OCI-LY7 (cell line): ENCODE measurements around the gene YBX3. TPM values are rescaled to one million over a fixed set of nuclear protein-coding genes. Genes with fewer than 3 reads are reported as not detected.

Experiments
- BruUV-seq: library from RNA; stranded (reverse); fragments of 400-500 nt; replicated peaks from 2 replicates; lab custom pipeline; 2021; lab: Mats Ljungman, UMichigan
- CTCF ChIA-PET: fragments of 300-600 bp; sonication (Branson Sonifier 250); formaldehyde crosslinking; loops from one replicate; lab custom pipeline; 2022; ENCODE audit warnings: antibody characterized with exemption; ENCODE audit not compliant: unreplicated experiment; lab: Charles Lee
- POLR2A ChIA-PET: fragments of 300-600 bp; sonication (Branson Sonifier 250); formaldehyde crosslinking; loops from one replicate; lab custom pipeline; 2022; ENCODE audit warnings: antibody characterized with exemption; lab: Charles Lee
- DNase-seq: peaks from one replicate; pipeline ENCODE4 v3.0.0-alpha.2; 2015; ENCODE audit warnings: low spot score
- H2AFZ ChIP-seq: fragments of 200-600 bp; sonication (generic), shearing (Covaris generic); 2 replicates; pipeline ENCODE4 v1.6.1; 2014; ENCODE audit warnings: mild to moderate bottlenecking, antibody characterized with exemption, low read length, moderate library complexity
- H3K27ac ChIP-seq: fragments of 200-600 bp; sonication (generic); 2 replicates; pipeline ENCODE4 v1.5.1; 2014; ENCODE audit warnings: mixed run types, low read depth, mild to moderate bottlenecking, moderate library complexity, low read length, inconsistent platforms; ENCODE audit not compliant: poor library complexity, severe bottlenecking
- H3K36me3 ChIP-seq: fragments of 200-600 bp; sonication (generic); 2 replicates; pipeline ENCODE4 v1.6.1; 2014; ENCODE audit warnings: mild to moderate bottlenecking, antibody characterized with exemption, low read length, moderate library complexity, mixed read lengths; ENCODE audit not compliant: insufficient read depth
- H3K4me1 ChIP-seq: fragments of 200-600 bp; sonication (generic); 2 replicates; pipeline ENCODE4 v1.5.1; 2014; ENCODE audit warnings: mild to moderate bottlenecking, low read length; ENCODE audit not compliant: insufficient read depth, poor library complexity, severe bottlenecking
- H3K4me2 ChIP-seq: fragments of 200-600 bp; sonication (generic); 2 replicates; pipeline ENCODE4 v1.6.1; 2014; ENCODE audit warnings: mild to moderate bottlenecking, low read length
- H3K4me3 ChIP-seq: fragments of 200-600 bp; sonication (generic); 2 replicates; pipeline ENCODE4 v1.5.1; 2014; ENCODE audit warnings: mild to moderate bottlenecking, low read depth, low read length; ENCODE audit not compliant: poor library complexity, severe bottlenecking
- H3K79me2 ChIP-seq: fragments of 200-600 bp; sonication (generic); 2 replicates; pipeline ENCODE4 v1.6.1; 2016; ENCODE audit warnings: low read depth, mild to moderate bottlenecking, low read length, moderate library complexity, mixed read lengths; ENCODE audit not compliant: insufficient read depth
- H3K9me2 ChIP-seq: fragments of 200-600 bp; sonication (generic); 2 replicates; pipeline ENCODE4 v1.6.1; 2016; ENCODE audit warnings: mild to moderate bottlenecking, low read length, mixed read lengths; ENCODE audit not compliant: insufficient read depth
- H3K9me3 ChIP-seq: fragments of 200-600 bp; sonication (generic); 2 replicates; pipeline ENCODE4 v1.6.1; 2014; ENCODE audit warnings: mild to moderate bottlenecking, mixed run types, low read length, mixed read lengths
- H4K20me1 ChIP-seq: fragments of 200-600 bp; sonication (generic); 2 replicates; pipeline ENCODE4 v1.6.1; 2014; ENCODE audit warnings: mild to moderate bottlenecking, antibody characterized with exemption, low read length, moderate library complexity, mixed read lengths; ENCODE audit not compliant: insufficient read depth
- EZH2phosphoT487 ChIP-seq: fragments of 200-600 bp; sonication (generic); IDR thresholded peaks from 2 replicates; pipeline ENCODE4 v1.6.1; 2018; ENCODE audit warnings: low read depth, borderline replicate concordance, mild to moderate bottlenecking, mixed run types, antibody characterized with exemption, low read length, moderate library complexity, mixed read lengths
- intact Hi-C: fragments of 100-400 bp; cut with micrococcal nuclease; formaldehyde crosslinking; loops from one replicate; pipeline ENCODE4 v1.10.0; 2022; ENCODE audit not compliant: unreplicated experiment
- total RNA-seq, 2 experiments: library from RNA; depleted of rRNA in 1 of 2; stranded (reverse); fragments of >200 nt in 1 of 2; shearing (Covaris generic) in 1 of 2; gene quantifications; 2 replicates each; pipeline ENCODE4 v1.2.3, GENCODE V29; 2014 to 2022
- TF ChIP-seq, protein P1 (sequence below): fragments of 200-600 bp; sonication (generic); conservative IDR thresholded peaks from 2 replicates; pipeline ENCODE4 v1.5.1; 2014; ENCODE audit warnings: mild to moderate bottlenecking, antibody characterized with exemption, low read length, moderate library complexity, mixed read lengths

The YBX3 gene
- total RNA-seq, 2 experiments from 2014 or later: 97.5 to 223 TPM

DNA sequence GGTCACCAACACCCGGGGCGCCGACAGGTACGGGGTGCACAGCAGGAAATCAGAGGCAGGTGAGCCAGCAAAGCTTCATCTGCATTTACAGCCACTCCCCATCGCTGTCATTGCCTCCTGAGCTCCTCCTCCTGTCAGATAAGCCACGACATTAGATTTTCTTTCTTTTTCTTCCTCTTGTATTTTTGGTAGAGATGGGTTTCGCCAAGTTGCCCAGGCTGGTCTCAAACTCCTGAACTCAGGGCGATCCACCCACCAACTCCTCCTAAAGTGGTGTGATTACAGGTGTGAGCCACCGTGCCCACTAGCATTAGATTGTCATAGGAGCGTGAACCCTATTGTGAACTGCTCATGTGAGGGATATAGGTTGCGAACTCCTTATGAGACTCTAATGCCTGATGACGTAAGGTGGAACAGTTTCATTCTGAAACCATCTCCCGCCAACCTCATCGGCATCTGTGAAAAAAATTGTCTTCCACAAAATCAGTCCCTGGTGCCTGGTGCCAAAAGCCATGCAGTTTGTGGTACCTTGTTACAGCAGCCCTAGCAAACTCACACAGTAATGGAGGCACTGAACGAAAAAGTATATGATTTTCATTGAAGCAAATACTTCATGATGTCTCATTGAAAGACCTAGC is 50.8 kb downstream of the YBX3 start:
- H3K9me3 ChIP-seq: no peaks in the 10 kb centered on the region
- no peak overlapping the region for H3K27ac ChIP-seq
- no peak for DNase-seq
- ChIA-PET POLR2A (interaction anchor here (0.5 kb wide), 1 partner anchor 173 kb away, joined by 3 read pairs; no protein-coding TSS in a partner anchor), CTCF (no interaction called here)
- H3K4me3 ChIP-seq: no peak overlapping the region
- no peaks in the 10 kb centered on the region for H3K9me2 ChIP-seq
- no peaks in the 10 kb centered on the region for H3K79me2 ChIP-seq
- H2AFZ ChIP-seq: peak overlapping the region; percentile 40; the same call in 1 of the 2 replicates
- peak overlapping the region; percentile 67; the same call in 1 of the 2 replicates for H3K4me2 ChIP-seq
- BruUV-seq: no TSS peak
- TF ChIP-seq, protein P1, sequence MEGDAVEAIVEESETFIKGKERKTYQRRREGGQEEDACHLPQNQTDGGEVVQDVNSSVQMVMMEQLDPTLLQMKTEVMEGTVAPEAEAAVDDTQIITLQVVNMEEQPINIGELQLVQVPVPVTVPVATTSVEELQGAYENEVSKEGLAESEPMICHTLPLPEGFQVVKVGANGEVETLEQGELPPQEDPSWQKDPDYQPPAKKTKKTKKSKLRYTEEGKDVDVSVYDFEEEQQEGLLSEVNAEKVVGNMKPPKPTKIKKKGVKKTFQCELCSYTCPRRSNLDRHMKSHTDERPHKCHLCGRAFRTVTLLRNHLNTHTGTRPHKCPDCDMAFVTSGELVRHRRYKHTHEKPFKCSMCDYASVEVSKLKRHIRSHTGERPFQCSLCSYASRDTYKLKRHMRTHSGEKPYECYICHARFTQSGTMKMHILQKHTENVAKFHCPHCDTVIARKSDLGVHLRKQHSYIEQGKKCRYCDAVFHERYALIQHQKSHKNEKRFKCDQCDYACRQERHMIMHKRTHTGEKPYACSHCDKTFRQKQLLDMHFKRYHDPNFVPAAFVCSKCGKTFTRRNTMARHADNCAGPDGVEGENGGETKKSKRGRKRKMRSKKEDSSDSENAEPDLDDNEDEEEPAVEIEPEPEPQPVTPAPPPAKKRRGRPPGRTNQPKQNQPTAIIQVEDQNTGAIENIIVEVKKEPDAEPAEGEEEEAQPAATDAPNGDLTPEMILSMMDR: no peak
- TF ChIP-seq EZH2phosphoT487: no peak
- no peaks in the 10 kb centered on the region for H4K20me1 ChIP-seq
- peaks cover 21% of the 10 kb centered on the region for H3K4me1 ChIP-seq
- H3K36me3 ChIP-seq: no peaks in the 10 kb centered on the region
- intact Hi-C loops: loop anchor here (5.0 kb wide), 2 partner anchors 80 to 520 kb away; no protein-coding TSS in a partner anchor

DNA sequence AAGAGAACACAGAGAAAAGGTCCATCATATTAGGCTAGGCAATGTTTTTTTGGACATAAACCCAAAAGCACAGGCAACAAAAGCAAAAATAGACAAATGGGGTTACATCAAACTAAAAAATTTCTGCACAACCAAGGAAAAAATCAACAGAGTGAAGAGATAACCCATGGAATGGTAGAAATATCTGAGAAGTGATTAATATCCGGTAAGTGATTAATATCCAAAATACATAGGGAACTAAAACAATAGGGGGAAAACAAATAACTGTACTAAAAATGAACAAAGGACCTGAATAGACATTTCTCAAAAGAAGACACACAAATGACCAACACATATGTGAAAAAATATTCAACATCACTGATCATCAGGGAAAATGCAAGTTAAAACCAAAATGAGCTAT is 53.6 kb downstream of the YBX3 start:
- Histone ChIP-seq H2AFZ (no peak overlapping the region), H3K4me3 (no peak overlapping the region), H3K9me3 (0 out of 2 replicates have a peak, but pooled peaks cover 8% of the 10 kb centered on the region), H3K4me1 (peaks cover 14% of the 10 kb centered on the region), H3K79me2 (no peaks in the 10 kb centered on the region), H4K20me1 (no peaks in the 10 kb centered on the region), H3K27ac (no peak overlapping the region), H3K36me3 (no peaks in the 10 kb centered on the region), H3K9me2 (no peaks in the 10 kb centered on the region), H3K4me2 (no peak overlapping the region)
- BruUV-seq: no TSS peak
- TF ChIP-seq, protein P1: no peak
- no peak for TF ChIP-seq EZH2phosphoT487
- DNase-seq: no peak
- CTCF ChIA-PET: no interaction called here
- POLR2A ChIA-PET: interaction anchor here (1.1 to 2.8 kb wide), 2 partner anchors 10 to 56 kb away, joined by 3 to 15 read pairs; partner anchors contain the start of gene MAGOHB
- intact Hi-C loops: no loop called here

DNA sequence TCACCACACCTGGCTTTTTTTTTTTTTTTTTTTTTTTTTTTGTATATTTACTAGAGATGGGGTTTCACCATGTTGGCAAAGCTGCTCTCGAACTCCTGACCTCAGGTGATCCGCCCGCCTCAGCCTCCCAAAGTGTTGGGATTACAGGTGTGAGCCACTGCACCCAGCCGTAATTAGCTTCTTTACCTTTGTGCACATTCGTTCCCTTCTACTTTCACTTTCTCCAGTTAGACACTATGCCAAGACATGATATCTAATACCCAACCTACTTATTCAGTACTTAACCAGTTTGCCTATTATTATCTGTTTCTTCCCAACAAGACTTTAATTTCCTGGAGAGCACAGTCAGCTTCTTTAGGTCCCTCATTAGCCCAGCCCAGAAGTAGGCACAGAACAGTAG is 54.6 kb downstream of the YBX3 start:
- Histone ChIP-seq H3K9me3 (0 out of 2 replicates have a peak, but pooled peaks cover 8% of the 10 kb centered on the region), H4K20me1 (no peaks in the 10 kb centered on the region), H3K4me1 (peaks cover 4% of the 10 kb centered on the region), H3K4me3 (no peak overlapping the region), H3K79me2 (no peaks in the 10 kb centered on the region), H3K36me3 (no peaks in the 10 kb centered on the region), H3K27ac (no peak overlapping the region), H3K9me2 (no peaks in the 10 kb centered on the region), H2AFZ (no peak overlapping the region), H3K4me2 (peak overlapping the region; percentile 56; the same call in 1 of the 2 replicates)
- no peak for DNase-seq
- BruUV-seq: no TSS peak
- TF ChIP-seq, protein P1: no peak
- TF ChIP-seq EZH2phosphoT487: no peak
- ChIA-PET CTCF (interaction anchor here (0.6 kb wide), 1 partner anchor 356 kb away, joined by 3 read pairs; no protein-coding TSS in a partner anchor), POLR2A (interaction anchor here (0.6 to 2.8 kb wide), 8 partner anchors 9 to 831 kb away, joined by 3 to 15 read pairs (median 4); partner anchors contain the start of gene MAGOHB)
- intact Hi-C loops: no loop called here
